ENCODE data around the gene BAHCC1. TPM values are rescaled to one million over a fixed set of nuclear protein-coding genes. Genes with fewer than 3 reads are reported as not detected.

Gene BAHCC1
- total RNA-seq, 1 experiment from 2014 or later, result 33.7 TPM

DNA sequence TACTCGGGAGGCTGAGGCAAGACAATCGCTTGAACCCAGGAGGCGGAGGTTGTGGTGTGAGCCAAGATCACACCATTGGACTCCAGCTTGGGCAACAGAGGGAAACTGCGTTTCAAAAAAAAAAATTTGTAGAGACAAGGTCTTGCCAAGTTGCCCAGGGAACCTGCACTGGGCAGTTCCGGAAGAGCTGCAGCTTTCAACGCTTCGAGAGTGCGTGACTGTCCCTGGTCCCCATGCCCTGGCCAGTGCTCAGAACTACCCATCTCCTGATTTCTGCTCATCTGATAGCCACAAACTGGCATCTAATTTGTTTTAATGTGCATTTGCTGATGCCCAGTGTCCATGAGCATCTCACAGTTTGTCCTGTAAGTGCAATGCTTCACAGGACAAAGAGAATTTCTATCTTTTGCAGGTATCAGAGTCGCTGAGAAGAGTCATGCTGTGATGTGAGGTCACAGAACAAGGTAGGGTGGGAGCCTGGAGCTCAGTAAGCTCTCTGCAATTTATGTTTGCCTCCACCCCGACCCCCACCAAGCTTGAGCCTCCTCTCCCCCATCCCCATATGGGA is 113.5 kb downstream of the BAHCC1 start:
- Histone ChIP-seq H3K36me3 (ENCODE audit: low read depth) (peaks cover 32% of the 10 kb centered on the region), H3K9me2 (ENCODE audit: insufficient read depth) (no peaks in the 10 kb centered on the region), H4K20me1 (ENCODE audit: insufficient read depth) (peaks cover 41% of the 10 kb centered on the region), H3K27ac (peak overlapping the region; percentile 48; the same call in 1 of the 2 replicates), H3K79me2 (ENCODE audit: low read depth) (peaks cover 46% of the 10 kb centered on the region), H2AFZ (no peak overlapping the region), H3K4me1 (replicated peaks; ENCODE audit: insufficient read depth) (peaks cover 6% of the 10 kb centered on the region; the same call in 1 of the 2 replicates), H3K4me3 (peak overlapping the region; percentile 81; the same call in 1 of the 2 replicates), H3K9me3 (ENCODE audit: insufficient read depth, low read depth) (no peaks in the 10 kb centered on the region), H3K27me3 (ENCODE audit: insufficient read depth, low read depth) (no peaks in the 10 kb centered on the region), H3K4me2 (peak overlapping the region; percentile 99), H3F3A (ENCODE audit: insufficient read depth, low read depth) (peaks cover 46% of the 10 kb centered on the region)
- BruUV-seq (replicated peaks), result no TSS peak
- POLR2A ChIA-PET (ENCODE audit: unreplicated experiment), result interaction anchor here (0.6 to 1.1 kb wide), 8 partner anchors 17 to 514 kb away, joined by 3 to 22 read pairs (median 4); no protein-coding TSS in a partner anchor
- DNase-seq, result peak in 1 of 2 experiments; percentile 50
- TF ChIP-seq EZH2 (IDR thresholded peaks at IDR 0.05; ENCODE audit: low read depth), result no peak
- TF ChIP-seq, protein P1, sequence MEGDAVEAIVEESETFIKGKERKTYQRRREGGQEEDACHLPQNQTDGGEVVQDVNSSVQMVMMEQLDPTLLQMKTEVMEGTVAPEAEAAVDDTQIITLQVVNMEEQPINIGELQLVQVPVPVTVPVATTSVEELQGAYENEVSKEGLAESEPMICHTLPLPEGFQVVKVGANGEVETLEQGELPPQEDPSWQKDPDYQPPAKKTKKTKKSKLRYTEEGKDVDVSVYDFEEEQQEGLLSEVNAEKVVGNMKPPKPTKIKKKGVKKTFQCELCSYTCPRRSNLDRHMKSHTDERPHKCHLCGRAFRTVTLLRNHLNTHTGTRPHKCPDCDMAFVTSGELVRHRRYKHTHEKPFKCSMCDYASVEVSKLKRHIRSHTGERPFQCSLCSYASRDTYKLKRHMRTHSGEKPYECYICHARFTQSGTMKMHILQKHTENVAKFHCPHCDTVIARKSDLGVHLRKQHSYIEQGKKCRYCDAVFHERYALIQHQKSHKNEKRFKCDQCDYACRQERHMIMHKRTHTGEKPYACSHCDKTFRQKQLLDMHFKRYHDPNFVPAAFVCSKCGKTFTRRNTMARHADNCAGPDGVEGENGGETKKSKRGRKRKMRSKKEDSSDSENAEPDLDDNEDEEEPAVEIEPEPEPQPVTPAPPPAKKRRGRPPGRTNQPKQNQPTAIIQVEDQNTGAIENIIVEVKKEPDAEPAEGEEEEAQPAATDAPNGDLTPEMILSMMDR (conservative IDR thresholded peaks at IDR 0.05), result no peak
- CTCF ChIA-PET, result no interaction called here
- intact Hi-C loops (cut with micrococcal nuclease; ENCODE audit: unreplicated experiment), result no loop called here

DNA sequence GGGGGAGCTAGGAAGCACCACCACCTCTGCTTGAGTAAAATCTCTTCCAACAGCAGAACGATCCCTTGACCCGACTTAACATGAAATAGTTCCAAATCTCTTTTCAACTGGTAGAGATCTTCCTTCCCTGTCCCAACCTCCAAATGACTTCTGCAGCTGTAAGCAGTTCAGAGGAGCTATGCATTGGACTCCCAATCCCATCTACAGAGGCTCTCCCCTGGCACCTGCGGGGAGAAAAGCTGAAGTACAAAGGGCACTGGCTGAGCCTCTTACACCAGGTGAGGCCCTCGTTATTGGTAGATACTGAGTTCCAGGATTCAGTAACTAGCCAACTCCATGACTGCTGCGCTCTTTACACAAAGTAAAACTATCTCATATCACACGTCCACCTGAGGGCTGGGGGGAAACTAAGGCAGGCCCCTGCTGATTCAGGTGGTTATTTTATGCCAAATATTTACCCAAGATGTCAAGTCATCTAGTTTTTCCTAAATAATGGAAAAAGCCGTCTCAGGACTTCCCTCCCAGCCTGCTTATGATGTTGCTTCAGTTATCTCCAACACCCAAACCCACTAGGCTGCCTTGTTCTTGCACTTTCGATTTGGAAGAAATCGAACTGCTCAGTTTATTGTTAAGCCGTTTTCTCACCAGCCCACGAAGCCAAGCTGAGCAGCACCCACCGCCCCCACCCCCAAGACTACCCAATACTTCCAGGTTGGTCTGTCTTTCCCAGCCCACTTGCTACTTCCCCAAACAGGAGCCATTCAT is 114.1 kb downstream of the BAHCC1 start:
- peak overlapping the region; percentile 48 for H3K27ac ChIP-seq
- peak in 1 of 2 experiments; percentile 40 for DNase-seq
- CTCF ChIA-PET, result no interaction called here

More for the DNA sequence above, 114.1 kb downstream of the BAHCC1 start:
- H2AFZ ChIP-seq, result no peak overlapping the region
- TF ChIP-seq, protein P1 (conservative IDR thresholded peaks at IDR 0.05), result no peak
- no peak for TF ChIP-seq EZH2 (IDR thresholded peaks at IDR 0.05; ENCODE audit: low read depth)
- H3K9me3 ChIP-seq (ENCODE audit: insufficient read depth, low read depth), result no peaks in the 10 kb centered on the region
- peaks cover 6% of the 10 kb centered on the region; the same call in 1 of the 2 replicates for H3K4me1 ChIP-seq (replicated peaks; ENCODE audit: insufficient read depth)
- no peaks in the 10 kb centered on the region for H3K27me3 ChIP-seq (ENCODE audit: insufficient read depth, low read depth)
- POLR2A ChIA-PET (ENCODE audit: unreplicated experiment), result interaction anchor here (0.6 to 1.1 kb wide), 6 partner anchors 17 to 515 kb away, joined by 3 to 22 read pairs (median 4); no protein-coding TSS in a partner anchor
- intact Hi-C loops (cut with micrococcal nuclease; ENCODE audit: unreplicated experiment), result no loop called here
- H3K36me3 ChIP-seq (ENCODE audit: low read depth), result peaks cover 32% of the 10 kb centered on the region
- peaks cover 52% of the 10 kb centered on the region for H3F3A ChIP-seq (ENCODE audit: insufficient read depth, low read depth)
- no TSS peak for BruUV-seq (replicated peaks)
- H3K9me2 ChIP-seq (ENCODE audit: insufficient read depth), result no peaks in the 10 kb centered on the region
- peak overlapping the region; percentile 99 for H3K4me2 ChIP-seq
- H4K20me1 ChIP-seq (ENCODE audit: insufficient read depth), result peaks cover 41% of the 10 kb centered on the region
- peaks cover 50% of the 10 kb centered on the region for H3K79me2 ChIP-seq (ENCODE audit: low read depth)
- H3K4me3 ChIP-seq, result peak overlapping the region; percentile 81
